Erythroblast (primary cell): ENCODE measurements around the gene EGFL7.

Source experiments
- GATA1 ChIP-seq: IDR thresholded peaks from 2 replicates; pipeline ENCODE4 v1.6.1; 2011; ENCODE audit warnings: low read depth, mild to moderate bottlenecking, control low read depth, low read length, moderate library complexity
- POLR2A ChIP-seq: IDR thresholded peaks from 2 replicates; pipeline ENCODE4 v1.6.1; 2011; ENCODE audit warnings: mild to moderate bottlenecking, low read length

- TF ChIP-seq POLR2A, result no peak
- TF ChIP-seq GATA1, result no peak
These were observed 16.8 kb downstream of the EGFL7 start for GRCh38 chr9:136679431-136679941.
